ENCODE measurements around the gene SMYD3.

GRCh38 chr1:246095443-246095842, 411.6 kb downstream of the SMYD3 start:
- TF ChIP-seq CTCF (conservative IDR thresholded peaks at IDR 0.05 in 1 of 2, IDR thresholded peaks at IDR 0.05 in 1 of 2; ENCODE audit: low read depth in 1 of 2, low read length in 2 of 2) (no peak), EZH2 (IDR thresholded peaks at IDR 0.05; ENCODE audit: low read length, missing control alignments) (no peak)
